ENCODE data around the gene CAMTA1. TPM values are rescaled to one million over a fixed set of nuclear protein-coding genes. Genes with fewer than 3 reads are reported as not detected.

The CAMTA1 gene
- polyA plus RNA-seq, 3 donors, result 81.9 to 89.8 (median 88.0) TPM

DNA sequence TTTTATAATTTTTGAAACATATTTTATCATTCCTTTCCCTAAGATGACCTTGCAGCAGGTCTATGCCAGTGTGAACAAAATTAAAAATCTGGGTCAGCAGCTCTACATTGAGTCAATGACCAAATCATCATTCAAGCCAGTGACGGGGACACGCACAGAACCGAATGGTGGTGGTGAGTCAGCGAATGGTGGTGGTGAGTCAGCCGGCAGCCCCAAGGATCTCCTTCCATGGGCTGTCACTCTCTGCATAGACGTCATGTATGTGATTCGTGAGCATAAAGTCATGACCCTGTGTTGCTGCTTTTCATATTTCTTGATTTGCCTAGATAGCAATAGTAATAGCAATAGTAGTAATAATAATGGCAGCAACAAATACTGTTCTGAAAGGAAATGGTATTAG, 1025.1 kb downstream of the CAMTA1 start:
- no peak for DNase-seq (ENCODE audit: extremely low read depth in 1 of 11, low read depth in 9 of 11, low spot score in 4 of 11)

GRCh38 chr1:7811476-7811875, 1026.2 kb downstream of the CAMTA1 start:
- no peak for DNase-seq (ENCODE audit: extremely low read depth in 1 of 11, low read depth in 9 of 11, low spot score in 4 of 11)

DNA sequence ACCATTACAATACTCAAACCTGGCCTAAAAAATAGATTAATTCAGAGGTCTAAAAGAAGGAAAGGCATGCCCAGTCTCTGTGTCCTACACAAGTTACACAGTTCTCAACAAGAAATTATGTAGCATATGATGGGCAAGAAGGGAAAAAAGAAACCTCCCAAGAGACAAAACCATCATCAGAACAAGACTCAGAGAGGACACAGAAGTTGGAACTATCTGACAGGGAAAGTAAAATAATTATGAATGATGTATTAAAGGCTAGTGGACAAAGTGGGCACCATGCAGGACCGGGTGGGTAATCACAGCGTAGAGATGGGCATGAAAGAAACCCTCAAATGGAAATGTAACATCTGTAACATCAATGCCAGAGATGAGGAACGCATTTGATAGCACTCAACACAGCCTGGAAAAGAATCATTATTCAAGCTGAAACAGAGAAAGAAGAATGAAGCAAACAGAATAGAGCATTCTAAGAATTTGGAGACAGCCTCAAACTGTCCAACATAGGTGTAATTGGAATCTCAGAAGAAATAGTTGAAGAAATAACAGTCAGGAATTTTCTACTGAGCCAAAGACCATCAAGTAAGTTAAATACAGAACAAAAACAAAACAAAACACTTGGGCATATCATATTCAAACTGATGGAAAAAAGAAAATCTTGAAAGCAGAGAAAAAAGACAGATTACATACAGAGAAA, 1028.6 kb downstream of the CAMTA1 start:
- DNase-seq (ENCODE audit: extremely low read depth in 1 of 11, low read depth in 9 of 11, low spot score in 4 of 11), result no peak

Other genes with a start within 250 kb of the CAMTA1 start
- 10 to 100 TPM; 14.8 to 18.5 (median 18.1) TPM for gene NOL9, start 230.9 kb upstream of the CAMTA1 start, polyA plus RNA-seq (ENCODE audit: insufficient read length in 3 of 3)
- under 1 TPM in 2 of 3 donors, not detected in 1; 0.06 to 0.29 TPM for gene TAS1R1, start 230.1 kb upstream of the CAMTA1 start, polyA plus RNA-seq (ENCODE audit: insufficient read length in 3 of 3)
- 10 to 100 TPM; 26.0 to 40.0 (median 34.0) TPM for gene ZBTB48, start 205.5 kb upstream of the CAMTA1 start, polyA plus RNA-seq (ENCODE audit: insufficient read length in 3 of 3)
- 10 to 100 TPM; 12.1 to 17.7 (median 15.4) TPM for gene KLHL21, start 182.6 kb upstream of the CAMTA1 start, polyA plus RNA-seq (ENCODE audit: insufficient read length in 3 of 3)
- gene PHF13, start 171.7 kb upstream of the CAMTA1 start, polyA plus RNA-seq (ENCODE audit: insufficient read length in 3 of 3), result 10 to 100 TPM; 25.2 to 27.1 (median 26.9) TPM
- gene THAP3, start 160.6 kb upstream of the CAMTA1 start, polyA plus RNA-seq (ENCODE audit: insufficient read length in 3 of 3), result 10 to 100 TPM; 16.3 to 25.6 (median 20.3) TPM
- 10 to 100 TPM; 61.0 to 74.3 (median 67.2) TPM for gene DNAJC11, start 83.6 kb upstream of the CAMTA1 start, polyA plus RNA-seq (ENCODE audit: insufficient read length in 3 of 3)